B cell (primary cell): Measurements from ENCODE around the gene XG. TPM values are rescaled to one million over a fixed set of nuclear protein-coding genes. Genes with fewer than 3 reads are reported as not detected.

Source experiments
- ATAC-seq: fragments of 200-7000 bp; cut with Tn5 transposase; one replicate; pipeline ENCODE4 v1.10.0; 2021; ENCODE audit warnings: low read depth, mild to moderate bottlenecking, moderate number of reproducible peaks, moderate library complexity
- CTCF ChIA-PET: fragments of 350-600 bp; sonication (Branson Sonifier 250); formaldehyde crosslinking; loops from one replicate; lab custom pipeline; 2021; ENCODE audit warnings: antibody characterized with exemption, inconsistent platforms; lab: Charles Lee
- POLR2A ChIA-PET: fragments of 350-600 bp; sonication (Branson Sonifier 250); formaldehyde crosslinking; loops from one replicate; lab custom pipeline; 2021; ENCODE audit warnings: antibody characterized with exemption; lab: Charles Lee
- DNase-seq: peaks from one replicate; pipeline ENCODE4 v3.0.0; 2013
- H2AFZ ChIP-seq: 2 replicates; pipeline ENCODE4 v1.6.1; 2012; ENCODE audit warnings: mild to moderate bottlenecking, low read depth, low read length; ENCODE audit not compliant: insufficient read depth, poor library complexity, severe bottlenecking
- H3K27ac ChIP-seq, 2 donors: 1 replicate in 1 of 2; 2 replicates in 1 of 2; pipeline ENCODE4 v1.5.1; 2012 to 2013; ENCODE audit warnings: low read length in 2 of 2, mild to moderate bottlenecking in 2 of 2, moderate library complexity in 1 of 2
- H3K27me3 ChIP-seq, 4 experiments: fragments of 200-600 bp in 1 of 4; sonication (generic) in 1 of 4; replicated peaks in 1 of 4; 1 replicate in 2 of 4; 2 replicates in 2 of 4; pipeline versions ENCODE4 v1.6.1 to v1.7.0; 2013 to 2016; ENCODE audit warnings: low read length in 3 of 4, mild to moderate bottlenecking in 2 of 4, mixed read lengths in 1 of 4, moderate library complexity in 1 of 4; ENCODE audit not compliant: insufficient read depth in 4 of 4, control insufficient read depth in 3 of 4; ENCODE audit errors: control extremely low read depth in 1 of 4
- H3K36me3 ChIP-seq, 2 experiments: replicated peaks in 1 of 2; 1 replicate in 1 of 2; 2 replicates in 1 of 2; pipeline versions ENCODE4 v1.6.1 to v1.7.1; 2013; ENCODE audit warnings: low read length in 1 of 2; ENCODE audit not compliant: insufficient read depth in 2 of 2, control insufficient read depth in 1 of 2; ENCODE audit errors: control extremely low read depth in 1 of 2, extremely low read depth in 1 of 2
- H3K4me1 ChIP-seq, 2 donors: fragments of 200-600 bp in 1 of 2; sonication (generic) in 1 of 2; 1 replicate in 1 of 2; 2 replicates in 1 of 2; pipeline versions ENCODE4 v1.5.1 to v1.6.1; 2013 to 2017; ENCODE audit warnings: low read length in 2 of 2; ENCODE audit not compliant: control insufficient read depth in 2 of 2, insufficient read depth in 2 of 2
- H3K4me2 ChIP-seq: replicated peaks from 2 replicates; pipeline ENCODE3; 2012; ENCODE audit warnings: mild to moderate bottlenecking, low read depth, low read length; ENCODE audit not compliant: poor library complexity, severe bottlenecking
- H3K4me3 ChIP-seq, 5 experiments: fragments of 200-600 bp in 1 of 5; sonication (generic) in 1 of 5; 1 replicate in 3 of 5; 2 replicates in 2 of 5; pipeline versions ENCODE4 v1.5.1 to v1.7.0; 2011 to 2016; ENCODE audit warnings: low read length in 4 of 5, mild to moderate bottlenecking in 4 of 5, low read depth in 2 of 5, control low read depth in 1 of 5, moderate library complexity in 1 of 5; ENCODE audit not compliant: insufficient read depth in 1 of 5; ENCODE audit errors: control extremely low read depth in 1 of 5, extremely low read depth in 1 of 5
- H3K79me2 ChIP-seq: fragments of 200-600 bp; sonication (generic); one replicate; pipeline ENCODE4 v1.6.0; 2016; ENCODE audit warnings: low read length; ENCODE audit not compliant: control insufficient read depth, insufficient read depth
- H3K9ac ChIP-seq: fragments of 200-600 bp; sonication (generic); 2 replicates; pipeline ENCODE4 v1.6.1; 2017; ENCODE audit warnings: mild to moderate bottlenecking, low read length, moderate library complexity
- H3K9me3 ChIP-seq, 3 donors: one replicate each; pipeline versions ENCODE4 v1.6.1 to v1.7.1; 2013; ENCODE audit warnings: low read length in 2 of 3; ENCODE audit not compliant: control insufficient read depth in 2 of 3, insufficient read depth in 1 of 3; ENCODE audit errors: control extremely low read depth in 1 of 3
- H4K20me1 ChIP-seq: 2 replicates; pipeline ENCODE4 v1.6.0; 2012; ENCODE audit warnings: mild to moderate bottlenecking, low read length; ENCODE audit not compliant: insufficient read depth, control insufficient read depth, poor library complexity, severe bottlenecking
- H3K27ac Mint-ChIP-seq: one replicate; pipeline ENCODE4 v1.8.0; 2021; ENCODE audit warnings: mixed read lengths
- H3K27me3 Mint-ChIP-seq: one replicate; pipeline ENCODE4 v1.8.0; 2021; ENCODE audit warnings: mixed read lengths
- H3K4me1 Mint-ChIP-seq: one replicate; pipeline ENCODE4 v1.8.0; 2021; ENCODE audit warnings: mixed read lengths
- H3K4me3 Mint-ChIP-seq: one replicate; pipeline ENCODE4 v1.8.0; 2021; ENCODE audit warnings: mixed read lengths
- H3K9me3 Mint-ChIP-seq: one replicate; pipeline ENCODE4 v1.8.0; 2022; ENCODE audit warnings: mixed read lengths; ENCODE audit not compliant: insufficient read depth
- CTCF ChIP-seq: fragments of 200-600 bp; IDR thresholded peaks from one replicate; pipeline ENCODE4 v1.8.0; 2022; ENCODE audit warnings: antibody characterized with exemption, mild to moderate bottlenecking
- EZH2 ChIP-seq: IDR thresholded peaks from 2 replicates; pipeline ENCODE4 v1.6.1; 2012; ENCODE audit warnings: borderline replicate concordance, low read depth, mild to moderate bottlenecking, moderate library complexity, low read length; ENCODE audit not compliant: insufficient read depth, poor library complexity, severe bottlenecking
- WGBS: methylation state at CpG from one replicate; pipeline ENCODE4 v1.1.5; 2013; ENCODE audit warnings: missing lambda C conversion rate; ENCODE audit not compliant: insufficient coverage; 5-methylcytosine and 5-hydroxymethylcytosine counted together
- intact Hi-C: fragments of 100-400 bp; cut with micrococcal nuclease; formaldehyde crosslinking; loops from one replicate; pipeline ENCODE4 v1.10.0; 2022
- polyA plus RNA-seq: library from polyadenylated mRNA; depleted of rRNA; stranded (reverse); fragments of >200 nt; gene quantifications from 2 replicates; pipeline ENCODE4 v1.2.3, GENCODE V29; 2012
- total RNA-seq, 2 donors: library from RNA; stranded (reverse); fragments of 120-200 nt in 1 of 2; gene quantifications; 1 replicate in 1 of 2; 2 replicates in 1 of 2; pipeline versions ENCODE4 v1.2.3 to v1.2.4, GENCODE V29; 2013 to 2022

Gene XG
- total and polyA plus RNA-seq, 2 donors (not counting 1 experiment from before 2014, with no cell fraction given): 0.03 TPM; not detected in 1

- Histone ChIP-seq H3K9me3 (no peaks in the 10 kb centered on the region), H4K20me1 (no peaks in the 10 kb centered on the region), H3K27me3 (no peaks in the 10 kb centered on the region), H3K4me2 (no peak overlapping the region), H3K9ac (no peak overlapping the region), H3K4me1 (no peaks in the 10 kb centered on the region), H3K27ac (no peak overlapping the region), H3K4me3 (no peak overlapping the region), H3K36me3 (no peaks in the 10 kb centered on the region), H3K79me2 (no peaks in the 10 kb centered on the region), H2AFZ (no peak overlapping the region)
- WGBS: no CpG with 5 or more reads among the region's 4 CpGs
- Mint-ChIP-seq H3K27ac (no peak overlapping the region), H3K4me1 (no peaks in the 10 kb centered on the region), H3K27me3 (peaks cover 16% of the 10 kb centered on the region), H3K9me3 (no peaks in the 10 kb centered on the region), H3K4me3 (no peak overlapping the region)
- TF ChIP-seq CTCF (no peak), EZH2 (no peak)
- POLR2A ChIA-PET: no interaction called here
- DNase-seq: no peak
- intact Hi-C loops: no loop called here
- CTCF ChIA-PET: no interaction called here
- no peak for ATAC-seq
Observed at GRCh38 chrX:2788980-2789379, 37.1 kb downstream of the XG start.

GRCh38 chrX:2789569-2789968 is 37.7 kb downstream of the XG start:
- H3K27me3 ChIP-seq: no peaks in the 10 kb centered on the region
- peaks cover 16% of the 10 kb centered on the region for H3K27me3 Mint-ChIP-seq
- H3K9me3 ChIP-seq: no peaks in the 10 kb centered on the region
- no peak overlapping the region for H3K9ac ChIP-seq
- H3K36me3 ChIP-seq: no peaks in the 10 kb centered on the region
- H4K20me1 ChIP-seq: no peaks in the 10 kb centered on the region
- no peaks in the 10 kb centered on the region for H3K4me1 ChIP-seq
- no peak overlapping the region for H3K27ac ChIP-seq
- TF ChIP-seq CTCF: no peak
- no peak for TF ChIP-seq EZH2
- H3K79me2 ChIP-seq: no peaks in the 10 kb centered on the region
- no peak for DNase-seq
- H3K4me2 ChIP-seq: no peak overlapping the region
- no peaks in the 10 kb centered on the region for H3K4me1 Mint-ChIP-seq
- ATAC-seq: no peak
- intact Hi-C loops: no loop called here
- no peak overlapping the region for H3K4me3 ChIP-seq
- no peak overlapping the region for H3K27ac Mint-ChIP-seq
- no peaks in the 10 kb centered on the region for H3K9me3 Mint-ChIP-seq
- no peak overlapping the region for H2AFZ ChIP-seq
- WGBS: no CpG with 5 or more reads among the region's 3 CpGs
- ChIA-PET POLR2A (no interaction called here), CTCF (no interaction called here)
- H3K4me3 Mint-ChIP-seq: no peak overlapping the region
